Calu3 (cell line): ENCODE results near the gene WFS1. TPM values are rescaled to one million over a fixed set of nuclear protein-coding genes. Genes with fewer than 3 reads are reported as not detected.

ENCODE experiments used
- BruUV-seq: library from RNA; stranded (reverse); fragments of 400-500 nt; replicated peaks from 2 replicates; lab custom pipeline; 2021; lab: Mats Ljungman, UMichigan
- CTCF ChIA-PET: fragments of 300-600 bp; sonication (Branson Sonifier 250); formaldehyde crosslinking; loops from one replicate; lab custom pipeline; 2022; ENCODE audit warnings: antibody characterized with exemption; lab: Charles Lee
- DNase-seq: peaks from one replicate; pipeline ENCODE4 v3.0.0; 2022
- H3K27ac Mint-ChIP-seq: one replicate; pipeline ENCODE4 v1.8.0; 2022; ENCODE audit warnings: mixed read lengths; ENCODE audit not compliant: unreplicated experiment
- H3K27me3 Mint-ChIP-seq: one replicate; pipeline ENCODE4 v1.8.0; 2022; ENCODE audit warnings: mixed read lengths; ENCODE audit not compliant: unreplicated experiment
- H3K36me3 Mint-ChIP-seq: one replicate; pipeline ENCODE4 v1.8.0; 2022; ENCODE audit warnings: mild to moderate bottlenecking, moderate library complexity, mixed read lengths; ENCODE audit not compliant: insufficient read depth, unreplicated experiment
- H3K4me1 Mint-ChIP-seq: one replicate; pipeline ENCODE4 v1.8.0; 2022; ENCODE audit warnings: mild to moderate bottlenecking, low read depth, mixed read lengths; ENCODE audit not compliant: unreplicated experiment
- H3K4me3 Mint-ChIP-seq: one replicate; pipeline ENCODE4 v1.8.0; 2022; ENCODE audit warnings: mild to moderate bottlenecking, low read depth, moderate library complexity, mixed read lengths; ENCODE audit not compliant: unreplicated experiment
- H3K9me3 Mint-ChIP-seq: one replicate; pipeline ENCODE4 v1.8.0; 2022; ENCODE audit warnings: low read depth, mixed read lengths; ENCODE audit not compliant: unreplicated experiment
- CTCF ChIP-seq: fragments of 200-600 bp; IDR thresholded peaks from one replicate; pipeline ENCODE4 v1.8.0; 2022; ENCODE audit warnings: antibody characterized with exemption; ENCODE audit not compliant: unreplicated experiment
- intact Hi-C: fragments of 100-400 bp; cut with micrococcal nuclease; formaldehyde crosslinking; loops from one replicate; pipeline ENCODE4 v1.10.0; 2022; ENCODE audit not compliant: unreplicated experiment
- total RNA-seq: library from RNA; stranded (reverse); gene quantifications from 2 replicates; pipeline ENCODE4 v1.2.3, GENCODE V29; 2022

WFS1 gene
- total RNA-seq, 1 experiment from 2014 or later, result 23.4 TPM

- DNase-seq, result no peak
- Mint-ChIP-seq H3K27ac (no peak overlapping the region), H3K9me3 (peaks cover 4% of the 10 kb centered on the region), H3K4me1 (no peaks in the 10 kb centered on the region), H3K36me3 (no peaks in the 10 kb centered on the region), H3K4me3 (no peak overlapping the region), H3K27me3 (peaks cover 48% of the 10 kb centered on the region)
- BruUV-seq, result no TSS peak
- intact Hi-C loops, result no loop called here
- TF ChIP-seq CTCF, result no peak
- CTCF ChIA-PET, result no interaction called here
Observed at GRCh38 chr4:6245246-6246169, 24.1 kb upstream of the WFS1 start.

- CTCF ChIA-PET, result no interaction called here
- Mint-ChIP-seq H3K9me3 (peaks cover 4% of the 10 kb centered on the region), H3K27ac (no peak overlapping the region), H3K36me3 (no peaks in the 10 kb centered on the region), H3K4me1 (no peaks in the 10 kb centered on the region), H3K27me3 (peaks cover 41% of the 10 kb centered on the region), H3K4me3 (no peak overlapping the region)
- intact Hi-C loops, result no loop called here
- DNase-seq, result no peak
- no TSS peak for BruUV-seq
- TF ChIP-seq CTCF, result no peak
Observed at GRCh38 chr4:6246170-6246634, 23.4 kb upstream of the WFS1 start.

GRCh38 chr4:6248394-6248793 lies 21.3 kb upstream of the WFS1 start:
- intact Hi-C loops, result no loop called here
- CTCF ChIA-PET, result no interaction called here
- Mint-ChIP-seq H3K27me3 (peaks cover 46% of the 10 kb centered on the region), H3K4me1 (no peaks in the 10 kb centered on the region), H3K36me3 (no peaks in the 10 kb centered on the region), H3K27ac (no peak overlapping the region), H3K9me3 (peaks cover 4% of the 10 kb centered on the region), H3K4me3 (no peak overlapping the region)
- no peak for TF ChIP-seq CTCF
- DNase-seq, result no peak
- no TSS peak for BruUV-seq

DNA sequence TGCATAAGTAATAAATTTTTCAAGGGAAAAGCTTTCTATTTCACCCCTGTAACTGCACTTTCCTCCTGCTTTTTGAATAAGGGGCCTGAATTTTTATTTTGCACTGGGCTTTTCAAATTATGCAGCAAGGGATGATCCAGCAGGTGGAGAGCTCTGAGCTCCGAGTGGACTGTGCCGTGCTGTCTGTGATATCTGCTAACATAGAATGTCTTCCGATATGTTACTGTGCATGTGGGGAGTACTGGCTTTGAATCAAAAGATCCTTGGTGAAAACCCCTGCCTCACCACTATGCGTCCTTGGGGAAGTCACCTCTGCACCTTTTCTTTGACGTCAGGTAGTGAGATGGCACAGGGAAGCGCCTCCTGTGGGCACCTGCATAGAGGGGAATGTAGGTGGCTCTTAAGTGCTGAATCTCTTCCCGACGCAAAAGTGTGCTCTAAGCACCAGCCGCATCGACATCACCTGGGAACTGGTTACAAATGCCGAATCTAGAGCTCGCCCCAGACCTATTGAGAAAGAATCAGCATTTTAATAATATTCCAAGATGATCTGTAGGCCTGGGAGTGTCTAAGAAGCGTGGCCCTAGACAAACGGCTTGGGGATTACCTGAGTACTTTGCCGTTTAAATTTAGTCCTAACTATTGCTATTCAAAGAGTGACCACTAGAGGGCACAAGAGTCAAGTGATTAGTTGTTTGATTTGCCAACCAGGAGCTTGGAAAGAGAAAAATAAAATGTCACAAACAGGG lies 19.2 kb upstream of the WFS1 start:
- intact Hi-C loops, result loop anchor here (1.0 to 10.0 kb wide), 2 partner anchors 77 to 294 kb away; no protein-coding TSS in a partner anchor
- BruUV-seq, result no TSS peak
- TF ChIP-seq CTCF, result peak; percentile 58
- H3K4me1 Mint-ChIP-seq, result no peaks in the 10 kb centered on the region
- H3K27ac Mint-ChIP-seq, result no peak overlapping the region
- H3K27me3 Mint-ChIP-seq, result peaks cover 35% of the 10 kb centered on the region
- CTCF ChIA-PET, result interaction anchor here (0.6 to 2.2 kb wide), 11 partner anchors 14 to 296 kb away, joined by 3 to 26 read pairs (median 4); partner anchors contain the start of gene WFS1
- no peaks in the 10 kb centered on the region for H3K9me3 Mint-ChIP-seq
- H3K36me3 Mint-ChIP-seq, result no peaks in the 10 kb centered on the region
- no peak overlapping the region for H3K4me3 Mint-ChIP-seq
- peak; percentile 40 for DNase-seq
